ENCODE measurements around the gene QTRT2.

- no peak for TF ChIP-seq EZH2 (IDR thresholded peaks at IDR 0.05)
- TF ChIP-seq CTCF (IDR thresholded peaks at IDR 0.05), result no peak
Measured at GRCh38 chr3:114103858-114104257, 47.3 kb downstream of the QTRT2 start.
